ENCODE results near the gene PAM. TPM values are rescaled to one million over a fixed set of nuclear protein-coding genes. Genes with fewer than 3 reads are reported as not detected.

The PAM gene
- total and polyA plus RNA-seq, 2 of the 8 experiments (the other 6 are each of a cell fraction or from before 2014, with no cell fraction given) = 30.4 to 67.8 TPM

DNA sequence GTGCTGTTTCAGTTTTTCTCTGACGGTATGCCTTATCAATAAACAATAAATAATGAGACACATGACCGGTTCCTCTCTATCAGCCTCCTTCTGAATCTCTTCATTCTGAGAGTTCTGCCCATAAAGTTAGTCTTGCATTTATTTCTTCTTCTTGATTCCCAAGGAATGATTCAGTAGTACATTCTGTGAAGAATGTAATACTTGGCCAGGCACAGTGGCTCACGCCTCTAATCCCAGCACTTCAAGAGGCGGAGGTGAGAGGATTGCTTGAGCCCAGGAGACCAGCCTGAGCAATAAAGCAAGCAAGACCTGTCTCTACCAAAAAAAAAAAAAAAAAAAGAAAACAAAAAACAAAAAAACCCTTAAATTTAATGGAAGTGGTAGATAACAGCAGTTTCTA, 53.9 kb downstream of the PAM start:
- Histone ChIP-seq H2AFZ (ENCODE audit: low read length) (no peak overlapping the region), H3K14ac (ENCODE audit: insufficient read length) (no peak overlapping the region), H3K4me1 (replicated peaks in 1 of 4; ENCODE audit: control insufficient read depth in 3 of 4, insufficient read depth in 4 of 4, low read length in 3 of 4) (peaks cover 0 to 9% (median 2%) of the 10 kb centered on the region in 4 experiments; a peak in 4 of 7 replicates), H3K27ac (ENCODE audit: low read depth, low read length) (no peak overlapping the region), H2BK120ac (replicated peaks; ENCODE audit: low read depth, low read length) (no peak overlapping the region), H3K18ac (ENCODE audit: extremely low read depth, low read length) (no peak overlapping the region), H3K23ac (ENCODE audit: insufficient read length) (no peak overlapping the region), H3K23me2 (ENCODE audit: low read depth, low read length) (no peaks in the 10 kb centered on the region), H3K4me3 (ENCODE audit: extremely low read depth in 1 of 4, insufficient read depth in 2 of 4, low read depth in 3 of 4, low read length in 4 of 4) (no peak overlapping the region), H4K20me1 (replicated peaks in 1 of 2; ENCODE audit: control insufficient read depth in 1 of 2, insufficient read depth in 2 of 2, low read length in 2 of 2) (no peaks in the 10 kb centered on the region), H3K4me2 (ENCODE audit: insufficient read depth in 1 of 2, low read depth in 2 of 2, low read length in 2 of 2) (no peak overlapping the region), H2BK15ac (ENCODE audit: low read length) (no peak overlapping the region), H2AK5ac (ENCODE audit: low read depth, low read length) (no peak overlapping the region), H3K79me1 (ENCODE audit: low read depth, low read length) (no peaks in the 10 kb centered on the region), H2BK20ac (ENCODE audit: low read length) (no peak overlapping the region), H3K4ac (replicated peaks; ENCODE audit: insufficient read length, low read depth, low read length) (no peak overlapping the region), H3K79me2 (ENCODE audit: control insufficient read depth in 1 of 2, insufficient read depth in 2 of 2, low read length in 2 of 2) (no peaks in the 10 kb centered on the region), H3K9me3 (ENCODE audit: insufficient read depth in 2 of 2, low read depth in 1 of 2, low read length in 1 of 2) (no peaks in the 10 kb centered on the region), H2BK12ac (ENCODE audit: low read depth, low read length) (no peak overlapping the region), H2BK5ac (ENCODE audit: low read depth, low read length) (no peak overlapping the region), H3K36me3 (ENCODE audit: control insufficient read depth in 2 of 4, insufficient read depth in 4 of 4, low read length in 3 of 4) (no peaks in the 10 kb centered on the region), H4K91ac (replicated peaks; ENCODE audit: insufficient read length, low read length) (no peak overlapping the region), H3K27me3 (replicated peaks in 1 of 4; ENCODE audit: control insufficient read depth in 3 of 4, extremely low read depth in 1 of 4, insufficient read depth in 3 of 4, low read length in 3 of 4) (no peaks in the 10 kb centered on the region), H3K56ac (replicated peaks; ENCODE audit: insufficient read length, low read depth, low read length) (no peak overlapping the region), H4K8ac (ENCODE audit: extremely low read depth, insufficient read depth, low read length) (no peak overlapping the region), H4K5ac (ENCODE audit: insufficient read length, low read depth, low read length) (no peak overlapping the region), H3K9ac (replicated peaks in 1 of 4; ENCODE audit: extremely low read depth in 1 of 4, low read depth in 3 of 4, low read length in 3 of 4) (no peak overlapping the region)
- TF ChIP-seq, protein P1, sequence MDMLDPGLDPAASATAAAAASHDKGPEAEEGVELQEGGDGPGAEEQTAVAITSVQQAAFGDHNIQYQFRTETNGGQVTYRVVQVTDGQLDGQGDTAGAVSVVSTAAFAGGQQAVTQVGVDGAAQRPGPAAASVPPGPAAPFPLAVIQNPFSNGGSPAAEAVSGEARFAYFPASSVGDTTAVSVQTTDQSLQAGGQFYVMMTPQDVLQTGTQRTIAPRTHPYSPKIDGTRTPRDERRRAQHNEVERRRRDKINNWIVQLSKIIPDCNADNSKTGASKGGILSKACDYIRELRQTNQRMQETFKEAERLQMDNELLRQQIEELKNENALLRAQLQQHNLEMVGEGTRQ (IDR thresholded peaks at IDR 0.05; ENCODE audit: low read length) = no peak
- TF ChIP-seq EP300 (IDR thresholded peaks at IDR 0.05; ENCODE audit: borderline replicate concordance in 1 of 2, low read depth in 2 of 2, low read length in 2 of 2) (no peak), KDM1A (IDR thresholded peaks at IDR 0.05; ENCODE audit: borderline replicate concordance, low read length) (no peak)
- TF ChIP-seq, protein P2, sequence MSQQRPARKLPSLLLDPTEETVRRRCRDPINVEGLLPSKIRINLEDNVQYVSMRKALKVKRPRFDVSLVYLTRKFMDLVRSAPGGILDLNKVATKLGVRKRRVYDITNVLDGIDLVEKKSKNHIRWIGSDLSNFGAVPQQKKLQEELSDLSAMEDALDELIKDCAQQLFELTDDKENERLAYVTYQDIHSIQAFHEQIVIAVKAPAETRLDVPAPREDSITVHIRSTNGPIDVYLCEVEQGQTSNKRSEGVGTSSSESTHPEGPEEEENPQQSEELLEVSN (IDR thresholded peaks at IDR 0.05) = no peak
- ChIA-PET CTCF (ENCODE audit: partially characterized antibody) (no interaction called here), POLR2A (ENCODE audit: partially characterized antibody) (no interaction called here)
- 85% methylated on average over 4 of the region's 4 CpGs; no CpG with 5 or more reads in 1 of the 2 experiments for WGBS, 2 experiments (ENCODE audit: extremely low coverage in 1 of 2, insufficient coverage in 1 of 2, insufficient read length in 1 of 2, insufficient replicate concordance in 2 of 2, low coverage in 1 of 2, low lambda C conversion rate in 2 of 2, missing lambda C conversion rate in 1 of 2)
- no peak for FAIRE-seq
- no peak for DNase-seq (ENCODE audit: low read depth in 1 of 2, low spot score in 2 of 2)

All from H1 (cell line).